ENCODE measurements around the gene ENTHD1.

Gene ENTHD1

GRCh38 chr22:39723899-39724351, 169.6 kb downstream of the ENTHD1 start:
- Histone ChIP-seq H3K4me1 (ENCODE audit: insufficient read depth, low read length) (peaks cover 2% of the 10 kb centered on the region; the same call in 1 of the 2 replicates), H3K36me3 (ENCODE audit: insufficient read depth, low read depth, low read length) (no peaks in the 10 kb centered on the region), H3K4me3 (ENCODE audit: low read length) (no peak overlapping the region), H3K9ac (ENCODE audit: low read depth, low read length) (no peak overlapping the region), H3K27me3 (ENCODE audit: insufficient read depth, low read length) (no peaks in the 10 kb centered on the region), H3K27ac (ENCODE audit: low read length) (no peak overlapping the region), H3K9me3 (ENCODE audit: insufficient read depth, low read depth, low read length) (no peaks in the 10 kb centered on the region)

- H3K9me3 ChIP-seq (ENCODE audit: insufficient read depth, low read depth, low read length): no peaks in the 10 kb centered on the region
- no peak overlapping the region for H3K4me3 ChIP-seq (ENCODE audit: low read length)
- peaks cover 2% of the 10 kb centered on the region; the same call in 1 of the 2 replicates for H3K4me1 ChIP-seq (ENCODE audit: insufficient read depth, low read length)
- no peaks in the 10 kb centered on the region for H3K27me3 ChIP-seq (ENCODE audit: insufficient read depth, low read length)
- H3K27ac ChIP-seq (ENCODE audit: low read length): no peak overlapping the region
- no peaks in the 10 kb centered on the region for H3K36me3 ChIP-seq (ENCODE audit: insufficient read depth, low read depth, low read length)
- H3K9ac ChIP-seq (ENCODE audit: low read depth, low read length): no peak overlapping the region
Measured at GRCh38 chr22:39723463-39723862, 170.1 kb downstream of the ENTHD1 start.

GRCh38 chr22:39722501-39722900, 171.1 kb downstream of the ENTHD1 start:
- Histone ChIP-seq H3K9me3 (ENCODE audit: insufficient read depth, low read depth, low read length) (no peaks in the 10 kb centered on the region), H3K4me3 (ENCODE audit: low read length) (no peak overlapping the region), H3K27ac (ENCODE audit: low read length) (no peak overlapping the region), H3K9ac (ENCODE audit: low read depth, low read length) (no peak overlapping the region), H3K27me3 (ENCODE audit: insufficient read depth, low read length) (no peaks in the 10 kb centered on the region), H3K36me3 (ENCODE audit: insufficient read depth, low read depth, low read length) (no peaks in the 10 kb centered on the region), H3K4me1 (ENCODE audit: insufficient read depth, low read length) (peaks cover 2% of the 10 kb centered on the region; the same call in 1 of the 2 replicates)

DNA sequence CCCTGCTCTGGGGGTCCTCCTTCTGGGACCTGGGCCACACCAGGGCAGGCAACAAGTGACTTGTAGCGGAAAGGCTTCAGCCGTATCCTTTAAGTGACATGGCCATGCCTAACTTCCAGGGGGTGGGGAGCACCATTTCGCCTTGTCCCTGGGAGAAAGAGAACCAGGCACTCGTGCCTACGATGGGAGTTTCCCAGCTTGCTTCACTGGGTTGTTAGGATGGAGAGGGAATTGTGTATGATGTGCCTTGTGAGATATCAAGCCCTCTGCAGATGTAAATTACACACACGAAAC, 171.6 kb downstream of the ENTHD1 start:
- H3K9ac ChIP-seq (ENCODE audit: low read depth, low read length): no peak overlapping the region
- no peaks in the 10 kb centered on the region for H3K27me3 ChIP-seq (ENCODE audit: insufficient read depth, low read length)
- no peak overlapping the region for H3K4me3 ChIP-seq (ENCODE audit: low read length)
- H3K36me3 ChIP-seq (ENCODE audit: insufficient read depth, low read depth, low read length): no peaks in the 10 kb centered on the region
- H3K27ac ChIP-seq (ENCODE audit: low read length): no peak overlapping the region
- H3K9me3 ChIP-seq (ENCODE audit: insufficient read depth, low read depth, low read length): no peaks in the 10 kb centered on the region
- H3K4me1 ChIP-seq (ENCODE audit: insufficient read depth, low read length): peaks cover 2% of the 10 kb centered on the region; the same call in 1 of the 2 replicates

- Histone ChIP-seq H3K9me3 (ENCODE audit: insufficient read depth, low read depth, low read length) (no peaks in the 10 kb centered on the region), H3K4me1 (ENCODE audit: insufficient read depth, low read length) (peaks cover 2% of the 10 kb centered on the region; the same call in 1 of the 2 replicates), H3K9ac (ENCODE audit: low read depth, low read length) (no peak overlapping the region), H3K4me3 (ENCODE audit: low read length) (no peak overlapping the region), H3K27ac (ENCODE audit: low read length) (no peak overlapping the region), H3K27me3 (ENCODE audit: insufficient read depth, low read length) (no peaks in the 10 kb centered on the region), H3K36me3 (ENCODE audit: insufficient read depth, low read depth, low read length) (no peaks in the 10 kb centered on the region)
Measured at GRCh38 chr22:39721206-39722031, 172.1 kb downstream of the ENTHD1 start.

DNA sequence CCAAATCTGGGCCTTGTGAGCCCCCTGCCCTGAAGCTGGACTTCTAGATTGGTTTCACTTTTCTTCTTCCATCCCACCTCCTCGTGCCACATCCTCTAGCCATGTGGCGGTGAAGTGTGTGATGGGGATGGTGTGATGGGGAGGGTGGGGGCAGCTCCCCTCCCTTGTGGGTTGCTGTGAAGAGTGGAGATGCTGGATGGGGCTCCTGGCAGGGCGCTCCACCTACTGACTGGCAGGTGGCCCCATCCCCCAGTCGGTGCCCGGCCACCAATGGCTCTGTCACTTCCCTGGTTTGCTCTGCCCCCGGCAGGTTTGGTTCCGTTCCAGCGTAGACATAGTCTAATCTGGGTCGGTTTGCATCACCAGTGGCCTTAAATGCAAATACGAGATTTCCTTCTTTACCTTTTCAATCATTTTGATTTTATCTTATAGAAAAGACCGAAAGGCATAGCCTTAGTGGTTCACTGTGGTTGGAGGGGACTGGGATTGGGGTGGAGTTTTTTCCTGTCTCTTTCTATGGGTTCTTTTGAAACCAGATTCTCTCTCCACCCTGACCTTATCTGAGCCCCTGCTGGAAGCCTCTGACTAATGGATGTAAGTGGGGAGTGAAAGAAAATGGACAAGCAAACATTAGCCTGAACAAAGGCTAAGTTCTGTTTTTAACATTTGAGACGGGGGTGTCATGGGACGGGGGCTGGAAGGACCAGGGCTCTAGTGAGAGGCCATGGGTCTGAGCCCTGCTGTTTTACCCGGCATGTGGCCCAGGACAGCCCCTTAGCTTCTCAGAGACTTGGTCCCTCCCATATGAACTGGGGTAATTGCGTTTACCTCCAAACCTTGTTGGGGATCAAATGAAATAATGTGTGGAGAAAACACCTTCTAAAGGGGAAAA, 173.8 kb downstream of the ENTHD1 start:
- Histone ChIP-seq H3K4me1 (ENCODE audit: insufficient read depth, low read length) (peaks cover 2% of the 10 kb centered on the region; the same call in 1 of the 2 replicates), H3K27me3 (ENCODE audit: insufficient read depth, low read length) (no peaks in the 10 kb centered on the region), H3K27ac (ENCODE audit: low read length) (no peak overlapping the region), H3K4me3 (ENCODE audit: low read length) (no peak overlapping the region), H3K36me3 (ENCODE audit: insufficient read depth, low read depth, low read length) (no peaks in the 10 kb centered on the region), H3K9ac (ENCODE audit: low read depth, low read length) (no peak overlapping the region), H3K9me3 (ENCODE audit: insufficient read depth, low read depth, low read length) (no peaks in the 10 kb centered on the region)

DNA sequence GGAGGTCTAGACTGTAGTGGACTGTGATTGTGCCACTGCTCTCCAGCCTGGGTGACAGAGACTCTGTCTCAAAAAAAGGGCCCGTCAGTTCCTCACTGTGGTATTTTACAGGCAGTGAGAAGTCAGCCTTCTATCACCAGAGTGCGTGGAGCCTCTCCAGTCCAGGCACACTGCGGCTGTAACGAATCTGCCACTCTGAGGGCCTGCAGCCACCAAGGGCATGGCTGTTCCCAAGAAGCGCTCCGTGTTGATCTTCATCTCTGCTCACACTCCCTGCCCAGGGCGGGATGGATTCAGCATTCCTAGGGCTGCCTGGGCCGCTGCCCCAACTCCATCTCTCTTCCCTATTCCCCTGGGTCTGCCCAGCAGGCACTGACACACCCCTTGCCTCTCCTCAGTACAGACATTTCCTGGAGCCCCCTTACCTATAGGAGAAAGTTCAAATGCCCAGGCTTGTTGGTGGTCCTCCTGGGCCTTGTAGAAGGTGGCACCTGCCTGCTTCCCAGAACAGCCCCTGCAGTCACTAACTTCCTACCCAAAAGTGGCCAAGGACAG, 174.6 kb downstream of the ENTHD1 start:
- Histone ChIP-seq H3K9me3 (ENCODE audit: insufficient read depth, low read depth, low read length) (no peaks in the 10 kb centered on the region), H3K4me3 (ENCODE audit: low read length) (no peak overlapping the region), H3K27ac (ENCODE audit: low read length) (no peak overlapping the region)

DNA sequence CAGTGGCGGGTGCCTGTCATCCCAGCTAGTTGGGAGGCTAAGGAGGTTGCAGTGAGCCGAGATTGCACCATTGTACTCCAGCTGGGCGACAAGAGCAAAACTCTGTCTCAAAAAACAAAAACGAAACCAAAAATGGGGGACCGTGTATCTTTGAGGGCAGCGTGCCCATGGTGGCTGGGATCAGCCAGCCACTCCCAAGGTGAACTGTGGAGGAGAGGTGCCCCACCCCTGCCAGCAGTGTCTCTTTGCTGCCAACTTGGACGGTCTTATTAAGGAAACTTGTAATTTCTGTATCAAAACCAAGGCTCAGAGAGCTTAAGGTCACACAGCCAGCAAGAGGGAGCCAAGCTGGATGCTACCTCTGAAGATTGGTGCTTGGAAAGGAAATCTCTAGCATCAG, 175.4 kb downstream of the ENTHD1 start:
- H3K36me3 ChIP-seq (ENCODE audit: insufficient read depth, low read depth, low read length): no peaks in the 10 kb centered on the region
- no peak overlapping the region for H3K9ac ChIP-seq (ENCODE audit: low read depth, low read length)
- no peaks in the 10 kb centered on the region for H3K27me3 ChIP-seq (ENCODE audit: insufficient read depth, low read length)
- H3K27ac ChIP-seq (ENCODE audit: low read length): no peak overlapping the region
- no peaks in the 10 kb centered on the region for H3K9me3 ChIP-seq (ENCODE audit: insufficient read depth, low read depth, low read length)
- H3K4me3 ChIP-seq (ENCODE audit: low read length): no peak overlapping the region
- H3K4me1 ChIP-seq (ENCODE audit: insufficient read depth, low read length): peaks cover 3% of the 10 kb centered on the region

More for the DNA sequence above, 174.6 kb downstream of the ENTHD1 start:
- H3K36me3 ChIP-seq (ENCODE audit: insufficient read depth, low read depth, low read length): no peaks in the 10 kb centered on the region
- H3K27me3 ChIP-seq (ENCODE audit: insufficient read depth, low read length): no peaks in the 10 kb centered on the region
- H3K9ac ChIP-seq (ENCODE audit: low read depth, low read length): no peak overlapping the region
- peaks cover 2% of the 10 kb centered on the region; the same call in 1 of the 2 replicates for H3K4me1 ChIP-seq (ENCODE audit: insufficient read depth, low read length)

- Histone ChIP-seq H3K4me3 (ENCODE audit: low read length) (no peak overlapping the region), H3K4me1 (ENCODE audit: insufficient read depth, low read length) (peaks cover 8% of the 10 kb centered on the region), H3K9ac (ENCODE audit: low read depth, low read length) (no peak overlapping the region), H3K27me3 (ENCODE audit: insufficient read depth, low read length) (no peaks in the 10 kb centered on the region; the same call in 1 of the 2 replicates), H3K9me3 (ENCODE audit: insufficient read depth, low read depth, low read length) (no peaks in the 10 kb centered on the region), H3K36me3 (ENCODE audit: insufficient read depth, low read depth, low read length) (no peaks in the 10 kb centered on the region), H3K27ac (ENCODE audit: low read length) (no peak overlapping the region)
Measured at GRCh38 chr22:39717099-39717498, 176.5 kb downstream of the ENTHD1 start.

- Histone ChIP-seq H3K36me3 (ENCODE audit: insufficient read depth, low read depth, low read length) (no peaks in the 10 kb centered on the region), H3K27me3 (ENCODE audit: insufficient read depth, low read length) (no peaks in the 10 kb centered on the region; the same call in 1 of the 2 replicates), H3K4me1 (ENCODE audit: insufficient read depth, low read length) (peaks cover 8% of the 10 kb centered on the region), H3K9ac (ENCODE audit: low read depth, low read length) (no peak overlapping the region), H3K4me3 (ENCODE audit: low read length) (no peak overlapping the region), H3K9me3 (ENCODE audit: insufficient read depth, low read depth, low read length) (no peaks in the 10 kb centered on the region), H3K27ac (ENCODE audit: low read length) (no peak overlapping the region)
Measured at GRCh38 chr22:39716534-39716933, 177.0 kb downstream of the ENTHD1 start.

GRCh38 chr22:39715778-39716495, 177.6 kb downstream of the ENTHD1 start:
- no peaks in the 10 kb centered on the region for H3K9me3 ChIP-seq (ENCODE audit: insufficient read depth, low read depth, low read length)
- peaks cover 8% of the 10 kb centered on the region for H3K4me1 ChIP-seq (ENCODE audit: insufficient read depth, low read length)
- no peak overlapping the region for H3K9ac ChIP-seq (ENCODE audit: low read depth, low read length)
- no peak overlapping the region for H3K27ac ChIP-seq (ENCODE audit: low read length)
- no peak overlapping the region for H3K4me3 ChIP-seq (ENCODE audit: low read length)
- H3K36me3 ChIP-seq (ENCODE audit: insufficient read depth, low read depth, low read length): no peaks in the 10 kb centered on the region
- no peaks in the 10 kb centered on the region; the same call in 1 of the 2 replicates for H3K27me3 ChIP-seq (ENCODE audit: insufficient read depth, low read length)
